Neutrophil (primary cell): ENCODE results near the gene PLG.
"Not testable (repeated sequence)": the region's sequence is repeated elsewhere in the genome, so short reads cannot be mapped to it uniquely, and the experiment has no call there.

ENCODE experiments used
- H3K27ac ChIP-seq: fragments of 200-600 bp; sonication (generic); 2 replicates; pipeline ENCODE4 v1.5.1; 2016; ENCODE audit warnings: mild to moderate bottlenecking, moderate library complexity
- H3K27me3 ChIP-seq: fragments of 200-600 bp; sonication (generic); 2 replicates; pipeline ENCODE4 v1.6.0; 2016; ENCODE audit warnings: mild to moderate bottlenecking
- H3K36me3 ChIP-seq: fragments of 200-600 bp; sonication (generic); 2 replicates; pipeline ENCODE4 v1.5.1; 2017
- H3K4me1 ChIP-seq, 2 experiments: fragments of 200-600 bp in 1 of 2; sonication (generic) in 1 of 2; 1 replicate in 1 of 2; 2 replicates in 1 of 2; pipeline versions ENCODE4 v1.5.1 to v1.6.1; 2013 to 2016; ENCODE audit warnings: low read depth in 1 of 2, low read length in 1 of 2, mild to moderate bottlenecking in 1 of 2, moderate library complexity in 1 of 2; ENCODE audit not compliant: control insufficient read depth in 1 of 2, insufficient read depth in 1 of 2
- H3K4me3 ChIP-seq, 2 experiments: fragments of 200-600 bp in 1 of 2; sonication (generic) in 1 of 2; 1 replicate in 1 of 2; 2 replicates in 1 of 2; pipeline ENCODE4 v1.5.1; 2013 to 2016; ENCODE audit warnings: low read depth in 1 of 2, low read length in 1 of 2, mild to moderate bottlenecking in 1 of 2, moderate library complexity in 1 of 2
- H3K9me3 ChIP-seq: fragments of 200-600 bp; sonication (generic); 2 replicates; pipeline ENCODE4 v1.5.1; 2016
- TF ChIP-seq, protein P1 (sequence below): fragments of 200-600 bp; sonication (generic); IDR thresholded peaks from 2 replicates; pipeline ENCODE4 v1.5.1; 2016; ENCODE audit warnings: antibody characterized with exemption

Gene PLG

DNA sequence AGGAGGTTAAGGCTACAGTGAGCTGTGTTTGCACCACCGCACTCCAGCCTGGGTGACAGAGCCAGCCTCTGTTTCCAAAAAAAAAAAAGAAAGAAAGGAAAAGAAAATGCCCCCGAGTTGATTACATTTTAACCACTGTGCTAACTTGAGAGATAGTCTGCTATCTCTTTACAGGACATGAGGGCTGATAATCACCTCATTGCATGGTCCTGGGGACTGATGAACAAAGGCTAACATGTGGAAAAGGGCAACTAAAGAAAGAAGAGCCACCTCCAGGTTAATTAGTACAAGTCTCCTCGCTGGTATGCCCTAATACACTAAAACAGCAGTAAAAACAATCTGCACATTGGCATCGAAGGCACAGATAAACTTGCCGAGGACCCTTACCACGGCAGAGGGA, 4.2 kb upstream of the PLG start:
- Histone ChIP-seq H3K36me3 (no peaks in the 10 kb centered on the region), H3K4me1 (no peaks in the 10 kb centered on the region), H3K27me3 (no peaks in the 10 kb centered on the region), H3K9me3 (no peaks in the 10 kb centered on the region), H3K27ac (no peak overlapping the region), H3K4me3 (no peak overlapping the region)
- TF ChIP-seq, protein P1, sequence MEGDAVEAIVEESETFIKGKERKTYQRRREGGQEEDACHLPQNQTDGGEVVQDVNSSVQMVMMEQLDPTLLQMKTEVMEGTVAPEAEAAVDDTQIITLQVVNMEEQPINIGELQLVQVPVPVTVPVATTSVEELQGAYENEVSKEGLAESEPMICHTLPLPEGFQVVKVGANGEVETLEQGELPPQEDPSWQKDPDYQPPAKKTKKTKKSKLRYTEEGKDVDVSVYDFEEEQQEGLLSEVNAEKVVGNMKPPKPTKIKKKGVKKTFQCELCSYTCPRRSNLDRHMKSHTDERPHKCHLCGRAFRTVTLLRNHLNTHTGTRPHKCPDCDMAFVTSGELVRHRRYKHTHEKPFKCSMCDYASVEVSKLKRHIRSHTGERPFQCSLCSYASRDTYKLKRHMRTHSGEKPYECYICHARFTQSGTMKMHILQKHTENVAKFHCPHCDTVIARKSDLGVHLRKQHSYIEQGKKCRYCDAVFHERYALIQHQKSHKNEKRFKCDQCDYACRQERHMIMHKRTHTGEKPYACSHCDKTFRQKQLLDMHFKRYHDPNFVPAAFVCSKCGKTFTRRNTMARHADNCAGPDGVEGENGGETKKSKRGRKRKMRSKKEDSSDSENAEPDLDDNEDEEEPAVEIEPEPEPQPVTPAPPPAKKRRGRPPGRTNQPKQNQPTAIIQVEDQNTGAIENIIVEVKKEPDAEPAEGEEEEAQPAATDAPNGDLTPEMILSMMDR: no peak

DNA sequence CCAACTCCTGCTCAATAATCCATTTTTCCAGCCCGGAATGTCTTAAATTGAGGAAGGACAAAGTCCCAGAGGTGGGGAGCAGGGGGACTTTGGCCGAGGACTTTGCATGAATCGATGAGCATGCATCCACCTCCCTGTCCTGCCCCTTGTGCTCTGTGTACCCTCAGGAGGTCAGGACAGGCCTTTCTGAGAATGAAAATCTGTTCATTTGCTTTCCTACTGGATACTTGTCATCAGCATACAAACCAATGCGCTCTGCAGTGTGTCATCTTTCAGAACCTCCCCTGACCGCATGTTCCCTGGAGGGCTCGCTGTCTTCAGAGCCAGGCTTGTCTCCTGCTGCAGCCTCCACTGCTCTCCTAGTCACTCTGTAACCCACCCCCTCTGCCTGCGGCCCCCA, 2.6 kb downstream of the PLG start:
- H3K27me3 ChIP-seq, H3K4me1 ChIP-seq, H3K4me3 ChIP-seq, H3K27ac ChIP-seq, H3K36me3 ChIP-seq, H3K9me3 ChIP-seq: not testable (repeated sequence)

DNA sequence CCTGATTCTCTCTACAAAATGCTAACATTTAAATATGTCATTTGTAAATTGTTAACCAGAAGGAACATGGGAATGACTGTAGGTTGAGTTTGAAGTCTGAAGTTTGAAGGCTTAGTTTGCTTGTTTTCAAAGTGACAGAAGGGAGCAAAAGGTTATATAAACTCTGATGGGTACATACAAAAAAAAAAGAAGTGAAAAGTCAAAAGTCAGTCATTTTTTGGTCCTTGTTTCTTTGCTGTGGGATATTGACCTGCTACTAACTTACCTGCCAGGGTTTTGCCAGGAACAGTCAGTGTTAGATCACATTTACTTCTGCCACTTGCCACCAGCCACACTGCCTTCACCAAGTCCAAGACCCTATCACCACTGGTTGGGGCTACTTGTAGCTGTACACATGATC, 6.9 kb downstream of the PLG start:
- H3K4me1 ChIP-seq, H3K36me3 ChIP-seq, H3K4me3 ChIP-seq, H3K9me3 ChIP-seq, H3K27me3 ChIP-seq, H3K27ac ChIP-seq: not testable (repeated sequence)

DNA sequence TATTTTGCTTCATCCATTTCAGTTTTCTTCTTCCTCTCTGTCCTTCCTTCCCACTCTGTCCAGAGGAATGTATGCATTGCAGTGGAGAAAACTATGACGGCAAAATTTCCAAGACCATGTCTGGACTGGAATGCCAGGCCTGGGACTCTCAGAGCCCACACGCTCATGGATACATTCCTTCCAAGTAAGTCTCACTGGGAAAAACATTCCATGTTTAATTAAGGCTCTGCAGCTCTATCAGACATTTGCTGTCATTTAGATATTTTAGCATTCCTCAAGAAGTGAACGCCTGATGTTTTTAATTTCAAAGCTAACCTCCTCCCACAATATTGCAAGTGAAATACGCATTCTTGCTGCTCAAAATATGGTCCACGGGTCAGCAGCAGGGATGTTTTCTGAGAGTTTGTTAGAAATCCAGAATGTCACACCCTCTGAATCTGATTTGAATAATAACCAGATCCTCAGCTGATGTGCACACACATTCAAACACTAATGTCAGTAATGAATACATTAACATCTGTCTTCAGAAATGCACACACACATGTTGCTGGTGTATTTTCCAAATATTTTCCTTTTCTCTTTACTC, 12.8 kb downstream of the PLG start:
- H3K4me1 ChIP-seq: no peaks in the 10 kb centered on the region
- H3K36me3 ChIP-seq: no peaks in the 10 kb centered on the region
- no peaks in the 10 kb centered on the region for H3K9me3 ChIP-seq
- TF ChIP-seq, protein P1: no peak
- no peaks in the 10 kb centered on the region for H3K27me3 ChIP-seq
- no peak overlapping the region for H3K4me3 ChIP-seq
- H3K27ac ChIP-seq: no peak overlapping the region

DNA sequence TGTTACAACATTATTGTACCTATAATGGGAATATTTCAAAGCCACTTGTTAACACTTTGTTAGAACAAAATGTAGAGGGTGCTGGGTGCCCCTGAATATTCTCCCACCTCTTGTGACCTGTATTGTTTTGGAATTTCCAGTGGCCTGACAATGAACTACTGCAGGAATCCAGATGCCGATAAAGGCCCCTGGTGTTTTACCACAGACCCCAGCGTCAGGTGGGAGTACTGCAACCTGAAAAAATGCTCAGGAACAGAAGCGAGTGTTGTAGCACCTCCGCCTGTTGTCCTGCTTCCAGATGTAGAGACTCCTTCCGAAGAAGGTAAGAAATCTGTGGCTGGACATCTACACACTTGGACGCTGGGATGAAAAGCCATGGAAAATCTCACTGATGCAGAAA, 28.9 kb downstream of the PLG start:
- Histone ChIP-seq H3K9me3 (no peaks in the 10 kb centered on the region), H3K36me3 (no peaks in the 10 kb centered on the region), H3K4me3 (no peak overlapping the region), H3K4me1 (no peaks in the 10 kb centered on the region), H3K27me3 (no peaks in the 10 kb centered on the region), H3K27ac (no peak overlapping the region)
- TF ChIP-seq, protein P1: no peak

DNA sequence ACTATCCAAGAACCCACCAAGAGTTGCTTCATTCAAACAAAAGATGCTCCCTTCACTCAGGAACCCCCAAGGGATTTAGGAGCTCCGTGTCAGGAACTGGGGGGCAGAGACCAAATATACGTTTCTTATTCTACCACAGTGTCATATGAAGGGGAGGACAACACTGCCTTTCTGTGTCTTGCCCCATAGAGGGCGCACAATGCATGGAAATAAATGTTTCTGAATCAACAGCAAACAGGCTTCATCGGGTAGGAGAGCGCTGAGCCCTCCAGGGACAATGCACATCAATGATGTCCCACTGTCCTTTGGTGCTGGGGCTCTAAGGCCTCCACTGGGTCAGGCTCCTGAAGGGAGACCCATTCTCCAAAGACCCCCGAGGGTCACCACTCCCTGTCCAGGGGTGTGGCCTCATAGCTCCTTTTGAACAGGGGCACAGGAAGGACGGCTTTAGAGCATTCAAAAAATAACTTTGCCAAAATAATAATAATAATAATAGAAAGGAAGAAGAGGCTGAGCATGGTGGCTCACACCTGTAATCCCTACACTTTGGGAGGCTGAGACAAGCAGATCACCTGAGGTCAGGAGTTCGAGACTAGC, 31.1 kb downstream of the PLG start:
- Histone ChIP-seq H3K27ac (no peak overlapping the region), H3K4me3 (no peak overlapping the region), H3K36me3 (no peaks in the 10 kb centered on the region), H3K27me3 (no peaks in the 10 kb centered on the region), H3K4me1 (no peaks in the 10 kb centered on the region), H3K9me3 (no peaks in the 10 kb centered on the region)
- TF ChIP-seq, protein P1: no peak

DNA sequence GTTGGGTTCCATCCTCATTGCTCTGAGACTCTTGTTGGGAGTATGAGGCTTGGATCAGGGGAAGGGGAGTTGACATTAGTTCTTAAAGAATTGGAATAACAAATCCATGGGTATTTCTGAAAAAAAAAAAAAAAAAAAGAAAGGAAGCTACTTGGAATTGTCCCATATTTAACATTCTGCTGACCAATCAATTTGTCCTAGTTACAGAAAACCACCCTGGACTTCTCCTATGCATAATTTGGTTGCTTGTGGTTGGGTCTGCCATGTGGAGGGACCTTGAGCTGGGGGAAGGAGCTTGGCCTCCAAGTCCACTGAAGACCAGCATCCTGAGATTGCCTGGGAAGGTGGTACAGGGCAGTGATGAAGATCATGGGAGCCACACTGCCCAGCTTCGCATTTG, 32.6 kb downstream of the PLG start:
- Histone ChIP-seq H3K9me3 (no peaks in the 10 kb centered on the region), H3K36me3 (no peaks in the 10 kb centered on the region), H3K27ac (no peak overlapping the region), H3K27me3 (no peaks in the 10 kb centered on the region), H3K4me1 (no peaks in the 10 kb centered on the region), H3K4me3 (no peak overlapping the region)
- TF ChIP-seq, protein P1: no peak
